ENCODE results near the gene SYPL1. TPM values are rescaled to one million over a fixed set of nuclear protein-coding genes. Genes with fewer than 3 reads are reported as not detected.
A peak's percentile ranks its signal among the peaks of the same experiment; 100 is the strongest.

Gene SYPL1
- total and polyA plus RNA-seq, 2 donors (not counting 1 experiment from before 2014, with no cell fraction given), result 58.5 to 130 TPM

GRCh38 chr7:106061301-106061979 is 50.7 kb downstream of the SYPL1 start:
- Histone ChIP-seq H3K79me2 (ENCODE audit: control insufficient read depth, insufficient read depth, low read length) (peaks cover 24% of the 10 kb centered on the region), H3K9ac (ENCODE audit: low read length) (peak overlapping the region; percentile 35), H3K4me2 (replicated peaks; ENCODE audit: low read depth, low read length, poor library complexity, severe bottlenecking) (peak overlapping the region; percentile 66), H2AFZ (ENCODE audit: insufficient read depth, low read depth, low read length, poor library complexity, severe bottlenecking) (peak overlapping the region; percentile 35), H3K27ac (ENCODE audit: low read length in 2 of 2) (peak overlapping the region; percentile 89 to 94), H3K36me3 (replicated peaks in 1 of 2; ENCODE audit: control extremely low read depth in 1 of 2, control insufficient read depth in 1 of 2, extremely low read depth in 1 of 2, insufficient read depth in 2 of 2, low read length in 1 of 2) (no peaks in the 10 kb centered on the region), H3K4me3 (ENCODE audit: control extremely low read depth in 1 of 5, extremely low read depth in 1 of 5, insufficient read depth in 1 of 5, low read depth in 2 of 5, low read length in 4 of 5) (peak overlapping the region in 2 of 5 experiments; percentile 16 to 40), H3K27me3 (replicated peaks in 1 of 4; ENCODE audit: control extremely low read depth in 1 of 4, control insufficient read depth in 3 of 4, insufficient read depth in 4 of 4, low read length in 3 of 4) (no peaks in the 10 kb centered on the region), H3K4me1 (ENCODE audit: control insufficient read depth in 2 of 2, insufficient read depth in 2 of 2, low read length in 2 of 2) (peaks cover 90 to 100% of the 10 kb centered on the region in 2 donors), H4K20me1 (ENCODE audit: control insufficient read depth, insufficient read depth, low read length, poor library complexity, severe bottlenecking) (no peaks in the 10 kb centered on the region), H3K9me3 (ENCODE audit: control extremely low read depth in 1 of 3, control insufficient read depth in 2 of 3, insufficient read depth in 1 of 3, low read length in 2 of 3) (peaks cover 0 to 19% (median 1%) of the 10 kb centered on the region in 3 donors)
- peak; percentile 21 for ATAC-seq (ENCODE audit: low read depth)
- peak overlapping the region; percentile 96 for H3K27ac Mint-ChIP-seq
- ChIA-PET CTCF (interaction anchor here (0.9 to 13.0 kb wide), 7 partner anchors 9 to 92 kb away, joined by 3 to 390 read pairs (median 4); no protein-coding TSS in a partner anchor), POLR2A (interaction anchor here (0.5 to 7.3 kb wide), 10 partner anchors 11 to 1049 kb away, joined by 3 to 148 read pairs (median 4); partner anchors contain the start of gene SYPL1)
- DNase-seq, result peak; percentile 73
- no peaks in the 10 kb centered on the region for H3K27me3 Mint-ChIP-seq
- H3K9me3 Mint-ChIP-seq (ENCODE audit: insufficient read depth), result no peaks in the 10 kb centered on the region
- peak overlapping the region; percentile 73 for H3K4me3 Mint-ChIP-seq
- no peak for TF ChIP-seq EZH2 (IDR thresholded peaks at IDR 0.05; ENCODE audit: borderline replicate concordance, insufficient read depth, low read depth, low read length, poor library complexity, severe bottlenecking)
- TF ChIP-seq CTCF (IDR thresholded peaks at IDR 0.05), result no peak
- 33% methylated on average over 2 of the region's 9 CpGs for WGBS (ENCODE audit: insufficient coverage)
- intact Hi-C loops (cut with micrococcal nuclease), result loop anchor here (10.0 kb wide), 1 partner anchor 603 kb away; the partner anchor contains the start of gene CCDC71L
- H3K4me1 Mint-ChIP-seq, result peaks cover 94% of the 10 kb centered on the region

Measured in B cell (primary cell).